ENCODE data around the gene VPS26C.
"Not testable (repeated sequence)": the region's sequence is repeated elsewhere in the genome, so short reads cannot be mapped to it uniquely, and the experiment has no call there.

VPS26C gene

DNA sequence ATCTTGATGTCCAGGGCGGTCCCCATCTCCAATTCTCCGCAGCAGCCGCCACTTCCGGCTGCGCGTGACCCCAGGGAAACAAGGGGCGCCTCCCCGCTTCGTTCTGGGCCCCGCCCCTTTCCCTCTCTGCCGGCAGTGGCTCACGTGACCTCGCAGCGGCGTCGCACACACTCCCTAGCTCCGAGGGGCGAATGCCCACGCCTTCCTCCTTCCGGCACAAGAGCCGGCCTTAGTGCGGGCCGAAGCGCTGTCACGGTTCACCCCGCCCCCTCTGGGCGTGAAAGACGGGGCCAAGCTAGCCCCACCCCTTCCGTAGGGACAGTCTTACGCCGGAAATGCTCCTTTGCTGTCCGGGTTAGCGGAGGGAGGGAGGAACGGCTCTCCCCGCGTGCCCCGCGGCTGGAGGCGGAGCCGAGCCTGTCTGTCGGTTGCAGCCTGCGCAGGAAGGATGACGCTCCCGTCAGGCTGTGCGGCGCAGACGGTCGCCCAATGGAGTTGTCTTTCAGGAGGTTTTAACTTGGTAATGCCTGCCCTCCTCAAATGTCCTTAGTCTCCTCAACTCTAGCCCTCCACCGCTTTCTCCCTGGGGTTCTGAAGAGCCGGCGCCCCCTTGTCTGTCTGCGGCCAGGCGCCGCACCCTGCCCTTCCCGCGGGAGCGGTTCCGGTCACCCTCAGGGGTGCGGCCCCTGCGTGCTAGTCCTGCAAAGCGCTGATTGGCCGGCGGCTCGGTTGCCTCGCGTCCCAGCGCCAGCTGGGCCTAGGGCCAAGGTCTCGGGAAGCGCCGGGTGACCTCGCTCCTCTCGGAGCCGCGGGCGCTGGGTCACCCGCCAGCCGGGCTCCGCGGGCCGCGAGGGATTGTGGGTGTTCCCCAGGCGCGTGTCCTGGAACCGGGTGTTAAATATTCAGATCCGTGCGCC lies at the start of gene VPS26C:
TSS of gene VPS26C (minus strand) at position 66 of the 917 bp plus-strand sequence. CDS start at position 26, 40 bp downstream.
- peak; percentile 96 for DNase-seq (ENCODE audit: low read depth)

DNA sequence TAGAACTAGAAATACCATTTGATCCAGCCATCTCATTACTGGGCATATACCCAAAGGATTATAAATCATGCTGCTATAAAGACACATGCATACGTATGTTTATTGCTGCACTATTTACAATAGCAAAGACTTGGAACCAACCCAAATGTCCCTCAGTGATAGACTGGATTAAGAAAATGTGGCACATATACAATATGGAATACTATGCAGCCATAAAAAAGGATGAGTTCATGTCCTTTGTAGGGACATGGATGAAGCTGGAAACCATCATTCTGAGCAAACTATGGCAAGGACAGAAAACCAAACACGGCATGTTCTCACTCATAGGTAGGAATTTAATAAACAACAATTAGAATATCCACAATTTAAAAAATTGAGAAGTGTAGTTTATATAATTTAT lies 48.9 kb upstream of the VPS26C start:
- DNase-seq (ENCODE audit: low read depth) = not testable (repeated sequence)

DNA sequence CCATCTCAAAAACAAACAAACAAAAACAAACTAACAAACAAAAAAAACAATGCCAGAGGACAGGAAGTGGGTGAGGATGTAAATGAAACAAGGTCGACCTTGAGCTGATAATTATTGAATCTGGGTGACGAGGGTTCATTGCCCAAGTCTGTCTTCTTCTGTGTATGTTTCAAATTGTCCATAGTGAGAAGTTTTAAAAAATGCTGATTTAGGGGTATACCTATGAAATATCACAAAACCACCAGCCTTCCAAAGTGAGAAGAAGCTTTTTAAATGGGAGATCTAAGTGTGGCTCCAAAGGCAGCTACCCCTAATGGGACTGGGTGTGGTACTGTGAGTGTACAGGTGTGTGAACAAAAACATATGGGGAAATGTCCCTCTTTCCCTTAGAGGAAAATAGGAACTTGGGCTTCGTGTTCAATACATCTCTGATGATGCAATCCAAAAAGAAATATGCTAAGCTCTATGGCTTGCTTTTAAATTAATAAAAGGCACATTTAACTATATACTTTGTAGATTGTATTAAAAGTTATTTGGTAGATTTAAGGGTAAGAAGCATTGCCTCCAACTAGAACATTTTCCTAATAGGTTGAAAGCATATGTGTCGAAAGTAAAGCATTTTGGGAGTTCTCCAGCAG lies 33.1 kb upstream of the VPS26C start:
- DNase-seq (ENCODE audit: low read depth) = no peak

DNA sequence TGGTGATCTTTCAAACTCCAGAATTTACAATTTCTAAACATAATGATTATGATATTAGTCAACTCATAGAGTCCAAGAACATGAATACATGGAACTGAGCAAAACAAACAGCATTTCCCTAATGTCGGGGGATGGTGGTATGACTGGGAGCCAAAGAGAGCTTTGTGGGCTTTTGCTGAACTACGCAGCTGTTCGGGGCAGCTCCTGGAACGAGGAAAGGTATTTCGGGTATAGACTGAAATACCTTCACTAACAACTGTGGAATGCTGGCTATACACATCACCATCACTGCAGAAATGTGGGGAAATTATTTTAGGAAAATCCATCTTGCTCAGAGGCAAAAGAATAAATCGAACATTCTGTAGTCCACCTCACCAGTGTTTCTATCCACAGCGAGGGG lies 30.2 kb upstream of the VPS26C start:
- no peak for DNase-seq (ENCODE audit: low read depth)

DNA sequence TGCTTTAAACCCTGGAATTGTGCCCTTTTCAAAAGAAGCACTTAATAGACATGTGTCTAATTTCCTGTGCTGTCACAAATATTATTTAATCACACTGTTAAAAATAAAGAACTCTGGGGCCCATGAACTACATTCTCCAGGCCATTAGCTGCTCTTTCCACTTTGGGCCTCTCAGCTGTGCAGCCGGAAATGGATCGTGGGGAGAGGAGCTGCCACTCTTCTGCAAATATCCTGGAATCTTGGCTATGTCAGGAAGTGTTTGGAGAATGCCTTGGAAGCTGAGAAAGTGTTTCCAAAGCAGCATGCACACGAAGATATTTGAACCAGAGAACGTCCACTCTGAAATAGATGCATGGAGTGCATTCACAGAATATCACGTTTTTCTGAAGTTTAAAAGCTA lies 27.5 kb upstream of the VPS26C start:
- DNase-seq (ENCODE audit: low read depth) = no peak

DNA sequence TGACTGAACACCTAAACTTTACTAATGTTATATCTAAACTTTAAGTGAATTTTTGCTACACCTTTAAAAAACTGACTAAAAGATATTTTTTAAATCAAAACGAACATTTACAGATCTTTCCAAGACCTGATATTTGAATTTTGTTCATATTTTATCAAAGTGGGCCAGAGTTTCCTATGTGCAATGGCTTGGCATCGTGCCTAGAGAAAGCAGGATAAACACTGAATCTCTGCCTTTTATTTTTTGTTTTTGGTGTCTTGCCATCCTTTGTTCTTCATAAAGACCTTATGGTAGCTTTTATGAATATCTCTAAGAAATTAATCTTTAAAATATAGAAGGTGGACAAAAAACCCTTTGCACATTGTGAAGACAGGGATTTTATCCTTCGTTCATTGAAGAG lies 25.8 kb upstream of the VPS26C start:
- DNase-seq (ENCODE audit: low read depth) = no peak

DNA sequence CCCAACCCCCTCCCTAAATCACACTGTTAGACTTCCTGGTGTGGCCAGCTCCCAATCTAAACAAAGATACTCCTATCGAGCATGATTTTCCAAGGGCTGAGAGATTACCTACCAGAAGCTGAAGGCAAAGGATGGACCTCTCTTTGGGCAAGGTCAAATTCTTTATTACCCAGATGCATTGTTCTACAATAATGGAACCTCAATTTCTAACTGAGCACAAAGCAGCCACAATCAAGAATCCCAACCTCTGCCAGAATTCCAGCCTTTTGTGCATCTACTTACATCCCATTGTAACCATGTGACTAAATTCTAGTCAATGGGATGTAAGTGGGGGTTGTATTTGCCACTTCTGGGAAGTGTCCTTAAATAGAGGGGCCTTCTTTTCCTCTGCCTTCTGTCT lies 24.9 kb upstream of the VPS26C start:
- no peak for DNase-seq (ENCODE audit: low read depth)

DNA sequence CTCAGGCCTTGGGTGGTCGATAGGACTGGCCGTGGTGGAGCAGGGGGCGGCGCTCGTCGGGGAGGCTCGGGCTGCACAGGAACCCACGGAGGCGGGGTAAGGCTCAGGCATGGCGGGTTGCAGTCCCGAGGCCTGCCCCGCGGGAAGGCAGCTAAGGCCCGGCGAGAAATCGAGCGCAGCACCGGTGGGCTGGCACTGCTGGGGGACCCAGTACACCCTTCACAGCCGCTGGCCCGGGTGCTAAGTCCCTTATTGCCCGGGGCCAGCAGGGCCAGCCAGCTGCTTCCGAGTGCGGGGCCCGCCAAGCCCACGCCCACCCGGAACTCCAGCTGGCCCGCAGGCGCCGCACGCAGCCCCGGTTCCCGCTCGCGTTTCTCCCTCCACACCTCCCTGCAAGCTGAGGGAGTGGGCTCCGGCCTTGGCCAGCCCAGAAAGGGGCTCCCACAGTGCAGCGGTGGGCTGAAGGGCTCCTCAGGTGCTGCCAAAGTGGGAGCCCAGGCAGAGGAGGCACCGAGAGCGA lies 16.1 kb upstream of the VPS26C start:
- DNase-seq (ENCODE audit: low read depth) = not testable (repeated sequence)

DNA sequence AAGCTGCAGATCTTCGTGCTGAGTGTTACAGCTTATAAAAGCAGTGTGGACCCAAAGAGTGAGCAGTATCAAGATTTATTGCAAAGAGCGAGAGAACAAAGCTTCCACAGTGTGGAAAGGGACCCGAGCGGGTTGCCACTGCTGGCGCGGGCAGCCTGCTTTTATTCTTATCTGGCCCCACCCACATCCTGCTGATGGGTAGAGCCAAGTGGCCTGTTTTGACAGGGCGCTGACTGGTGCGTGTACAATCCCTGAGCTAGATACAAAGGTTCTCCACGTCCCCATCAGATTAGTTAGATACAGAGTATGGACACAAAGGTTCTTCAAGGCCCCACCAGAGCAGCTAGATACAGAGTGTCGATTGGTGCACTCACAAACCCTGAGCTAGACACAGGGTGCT lies 15.5 kb upstream of the VPS26C start:
- DNase-seq (ENCODE audit: low read depth) = not testable (repeated sequence)

DNA sequence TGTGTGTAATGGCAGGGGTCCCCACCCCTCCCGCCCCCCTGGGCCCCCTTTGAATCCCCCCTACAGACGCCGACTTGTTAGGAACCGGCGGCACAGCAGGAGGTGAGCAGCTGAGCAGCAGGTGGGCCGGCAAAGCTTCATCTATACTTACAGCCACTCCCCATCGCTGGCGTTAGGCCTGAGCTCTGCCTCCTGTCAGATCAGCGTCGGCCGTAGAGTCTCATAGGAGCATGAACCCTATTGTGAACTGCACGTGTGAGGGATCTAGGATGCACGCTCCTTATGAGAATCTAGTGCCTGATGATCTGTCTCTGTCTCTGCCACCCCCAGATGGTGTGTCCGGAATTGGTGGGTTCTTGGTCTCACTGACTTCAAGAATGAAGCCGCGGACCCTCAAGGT lies 14.9 kb upstream of the VPS26C start:
- no peak for DNase-seq (ENCODE audit: low read depth)

DNA sequence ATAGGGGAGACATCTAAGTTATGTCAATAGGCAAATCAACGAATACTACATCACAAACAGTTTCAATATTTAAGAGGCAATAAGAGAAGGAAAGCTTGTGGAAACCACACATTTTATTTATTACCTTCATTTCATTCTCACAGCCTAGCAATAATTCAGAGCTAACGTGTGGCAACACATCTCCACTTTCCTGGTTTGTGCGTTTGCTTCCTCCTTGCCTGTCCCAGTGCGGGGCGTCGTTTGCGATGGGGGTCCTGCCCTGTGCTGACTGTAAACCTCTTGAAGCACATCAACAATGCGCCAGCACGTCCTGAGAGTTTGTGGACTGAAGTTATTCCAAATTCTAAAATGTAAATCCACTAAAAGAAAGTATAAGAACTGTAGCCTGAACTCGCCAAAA lies 14.4 kb upstream of the VPS26C start:
- DNase-seq (ENCODE audit: low read depth) = no peak

DNA sequence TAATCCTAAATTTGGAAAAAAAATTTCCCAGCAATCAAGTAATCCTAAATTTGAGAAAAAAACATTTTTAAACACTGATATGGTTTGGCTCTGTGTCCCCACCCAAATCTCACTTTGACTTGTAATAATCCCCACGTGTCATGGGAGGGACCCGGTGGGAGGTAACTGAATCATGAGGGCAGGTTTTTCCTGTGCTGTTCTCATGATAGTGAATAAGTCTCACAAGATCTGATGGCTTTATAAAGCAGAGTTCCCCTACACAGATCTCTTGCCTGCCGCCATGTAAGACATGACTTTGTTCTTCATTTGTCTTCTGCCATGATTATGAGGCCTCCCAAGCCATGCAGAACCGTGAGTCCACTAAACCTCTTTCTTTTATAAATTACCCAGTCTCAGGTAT lies 12.1 kb upstream of the VPS26C start:
- DNase-seq (ENCODE audit: low read depth) = not testable (repeated sequence)

DNA sequence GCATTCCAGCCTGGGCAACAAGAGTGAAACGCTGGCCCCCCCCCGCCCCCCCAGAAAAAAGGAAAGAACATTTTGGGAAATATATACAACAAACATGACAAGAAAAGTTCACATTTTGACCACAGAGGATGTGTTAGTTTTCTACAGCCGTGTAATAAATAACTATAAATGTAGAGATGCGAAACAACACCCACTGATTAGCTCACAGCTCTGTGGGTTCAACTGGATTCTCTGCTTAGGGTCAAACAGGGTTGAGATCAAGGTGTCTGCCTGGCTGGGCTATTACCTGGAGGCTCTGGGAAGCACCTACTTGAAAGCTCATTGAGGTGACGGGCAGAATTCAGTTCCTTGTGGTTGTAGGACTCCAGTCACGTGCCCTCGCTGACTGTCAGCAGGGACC lies 11.1 kb upstream of the VPS26C start:
- no peak for DNase-seq (ENCODE audit: low read depth)

DNA sequence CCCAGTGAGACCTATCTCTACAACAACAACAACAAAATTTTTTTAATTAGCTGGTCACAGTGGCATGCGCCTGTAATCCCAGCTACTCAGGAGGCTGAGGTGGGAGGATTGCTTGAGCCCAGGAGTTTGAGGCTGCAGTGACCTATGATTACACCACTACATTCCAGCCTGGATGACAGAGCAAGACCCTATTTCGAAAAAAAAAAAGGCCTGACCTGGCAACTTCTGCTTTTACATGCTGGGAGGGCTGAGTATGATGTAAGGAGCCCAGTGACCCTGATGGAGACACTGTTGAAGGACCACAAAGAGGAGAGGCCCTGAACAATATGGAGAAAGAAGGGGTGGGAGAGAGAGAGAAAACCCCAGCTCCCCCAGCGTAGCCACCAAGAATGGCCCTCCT lies 9.2 kb upstream of the VPS26C start:
- no peak for DNase-seq (ENCODE audit: low read depth)

DNA sequence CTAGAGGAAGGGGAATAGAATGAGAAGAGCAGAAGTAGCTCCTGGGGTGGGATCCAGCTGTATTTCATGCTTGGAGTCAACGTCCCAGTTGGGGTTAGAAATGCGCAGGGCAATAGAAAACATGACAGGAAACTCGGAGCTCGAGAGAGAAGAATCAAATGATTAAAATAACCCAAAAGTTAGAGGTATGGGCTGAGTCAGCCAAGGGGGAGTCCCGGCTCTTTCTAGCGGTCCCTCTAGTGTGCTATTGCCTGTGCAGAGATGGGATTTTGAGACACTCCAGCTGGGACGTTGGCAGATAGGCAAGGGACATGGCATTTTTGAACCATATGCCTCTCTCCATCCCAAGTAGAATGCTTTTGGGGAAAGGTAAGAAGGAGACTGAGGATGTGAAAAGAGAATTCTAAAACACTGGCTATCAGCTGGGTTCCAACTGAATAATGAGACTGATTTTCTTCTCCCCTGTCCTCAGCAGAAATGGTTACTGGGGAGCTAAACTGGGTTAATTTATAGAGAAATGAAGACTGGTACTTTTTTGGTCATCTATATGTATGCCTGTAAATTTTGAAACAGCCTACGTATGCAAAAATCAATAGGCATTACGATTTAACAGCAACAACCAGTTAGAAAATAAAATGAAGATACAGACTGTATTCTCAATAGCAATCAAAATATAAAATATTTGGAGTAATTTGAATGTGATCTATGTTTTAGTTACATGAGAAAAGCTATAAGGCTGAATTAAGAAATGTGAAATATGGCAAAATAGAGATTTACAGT lies 7.0 kb upstream of the VPS26C start:
- DNase-seq (ENCODE audit: low read depth) = no peak

DNA sequence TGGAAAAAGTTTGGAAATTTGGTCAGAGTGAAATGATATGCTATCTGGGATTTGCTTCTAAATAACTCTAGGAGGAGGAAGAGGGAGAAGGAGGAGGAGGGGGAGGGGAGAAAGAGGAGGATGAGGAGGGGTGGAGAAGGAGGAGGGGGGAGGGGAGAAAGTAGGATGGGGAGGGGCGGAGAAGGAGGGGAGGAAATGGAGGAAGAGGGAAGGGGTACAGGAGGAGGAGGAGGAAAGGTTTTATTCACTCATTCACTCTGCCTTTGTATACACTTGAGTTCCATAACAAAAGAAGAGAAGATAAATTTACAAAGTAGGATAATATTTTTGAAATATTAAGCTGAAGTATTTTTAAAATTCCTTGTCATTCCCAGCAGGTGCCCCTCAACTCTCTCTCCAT lies 6.3 kb upstream of the VPS26C start:
- DNase-seq (ENCODE audit: low read depth) = no peak

DNA sequence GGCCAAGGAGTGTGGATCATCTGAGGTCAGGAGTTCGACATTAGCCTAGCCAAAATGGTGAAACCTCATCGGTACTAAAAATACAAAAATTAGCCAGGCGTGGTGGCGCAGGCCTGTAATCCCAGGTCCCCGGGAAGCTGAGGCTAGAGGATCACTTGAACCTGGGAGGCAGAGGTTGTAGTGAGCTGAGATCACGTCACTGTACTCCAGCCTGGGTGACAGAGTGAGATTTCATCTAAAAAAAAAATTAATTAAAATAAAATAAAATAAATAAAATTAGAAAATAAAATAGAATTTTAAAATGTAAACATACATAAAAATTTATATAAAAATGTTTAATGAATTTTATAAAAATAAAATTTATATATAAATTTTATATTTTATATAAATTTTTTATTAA lies 5.8 kb upstream of the VPS26C start:
- DNase-seq (ENCODE audit: low read depth) = no peak

DNA sequence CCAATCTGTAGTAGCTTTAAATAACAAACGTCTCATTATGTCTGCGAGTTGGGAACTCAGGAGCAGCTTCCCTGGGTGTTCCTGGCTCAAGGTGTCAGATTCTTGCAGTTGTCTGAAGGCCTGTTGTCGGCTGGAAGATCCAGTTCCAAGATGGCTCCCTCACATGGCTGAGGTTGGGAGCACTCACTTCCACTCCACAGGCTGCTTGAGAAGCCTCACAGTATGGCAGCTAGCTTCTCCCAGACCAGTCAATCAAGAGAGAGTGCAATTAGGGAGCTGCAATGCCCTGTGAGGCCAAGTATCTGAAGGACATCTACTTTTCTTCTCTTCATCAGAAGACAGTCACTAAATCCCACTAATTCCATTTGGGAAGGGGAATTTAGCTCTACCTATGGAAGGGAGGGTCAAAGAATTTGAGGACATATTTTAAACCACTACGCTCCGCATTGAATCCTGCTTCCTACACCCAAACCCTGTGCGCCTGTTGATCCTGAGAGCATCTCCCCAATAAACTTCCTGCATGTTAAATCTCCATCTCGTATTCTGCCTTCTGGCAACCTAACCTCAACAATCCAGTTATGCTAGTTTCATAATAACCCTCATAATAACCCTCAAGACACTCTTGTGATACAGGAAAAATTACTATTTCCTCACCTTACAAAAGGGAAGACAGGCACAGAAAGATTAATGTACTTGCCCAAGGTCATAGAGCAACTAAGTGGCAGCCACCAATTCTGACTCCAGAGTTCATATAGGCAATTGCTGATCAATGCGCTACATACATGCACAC lies 3.6 kb upstream of the VPS26C start:
- no peak for DNase-seq (ENCODE audit: low read depth)

DNA sequence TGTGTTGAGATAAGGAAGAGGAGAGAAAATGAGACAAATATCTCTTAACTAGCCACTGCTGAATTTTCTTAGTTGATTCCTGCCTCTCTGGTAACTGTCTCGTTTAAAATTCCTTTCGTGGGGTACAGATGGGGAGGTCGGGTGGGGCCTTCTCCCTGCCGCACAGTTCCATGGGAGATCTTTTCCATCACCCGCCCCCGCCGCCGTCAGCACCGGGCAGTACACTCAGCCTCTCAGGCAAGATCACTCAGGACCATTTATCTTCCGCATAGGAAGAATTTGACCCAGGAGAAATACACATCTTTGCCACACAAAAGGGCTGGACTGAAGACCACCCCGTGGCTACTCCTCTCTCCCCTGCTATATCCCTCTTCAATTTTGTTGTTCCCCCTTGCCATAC lies 2.3 kb upstream of the VPS26C start:
- no peak for DNase-seq (ENCODE audit: low read depth)

DNA sequence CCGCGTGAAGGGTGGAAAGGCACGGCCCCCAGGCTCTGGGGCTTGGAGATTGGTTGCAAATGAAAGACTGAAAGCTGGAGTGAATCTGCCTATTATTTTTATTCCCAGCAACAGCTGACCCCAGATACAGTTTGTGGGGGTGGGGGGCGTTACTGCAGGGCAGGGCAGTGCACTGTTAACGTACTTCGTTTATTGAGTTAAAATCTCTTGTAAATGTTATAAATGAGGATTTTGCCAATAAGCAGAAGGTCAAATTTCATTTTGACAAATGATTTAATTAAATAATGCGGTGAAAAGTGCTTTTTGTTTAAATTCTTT lies 1.0 kb upstream of the VPS26C start:
- no peak for DNase-seq (ENCODE audit: low read depth)

DNA sequence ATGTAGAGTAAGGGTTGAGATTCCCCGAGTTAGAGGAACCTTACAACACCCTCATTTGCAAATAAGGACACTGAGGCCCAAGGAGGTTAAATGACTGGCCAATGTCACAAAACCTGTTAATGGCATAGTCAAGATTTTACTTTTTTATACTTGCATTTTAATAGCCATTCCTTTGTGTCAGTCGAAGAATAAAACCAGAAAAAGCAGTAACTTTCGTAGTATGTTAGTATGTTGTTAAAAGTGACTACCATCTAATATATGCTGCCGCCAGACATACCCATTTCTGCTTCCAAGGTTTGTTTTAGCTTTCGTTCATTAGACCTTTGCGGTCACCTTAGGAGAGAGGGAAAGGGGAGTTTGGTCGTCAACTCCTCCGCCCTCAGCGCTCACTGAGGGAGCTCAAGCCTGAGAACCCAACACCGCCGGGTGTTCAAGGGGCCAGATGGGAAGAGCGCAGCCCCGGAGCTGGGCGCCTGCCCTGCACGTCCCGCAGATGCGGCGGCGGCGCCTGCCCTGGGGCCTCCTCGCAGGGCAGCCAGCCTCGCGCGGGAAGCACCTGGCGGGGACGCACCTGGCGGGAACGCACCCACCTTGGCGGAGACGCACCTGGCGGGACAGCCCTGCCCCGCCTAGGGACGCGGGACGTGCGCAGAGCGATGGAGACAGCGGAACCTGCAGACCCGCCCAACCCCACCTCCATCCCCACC lies 466 bp downstream of the VPS26C start:
- DNase-seq (ENCODE audit: low read depth) = no peak

Data from GM04503 (cell line).